GM12878 (cell line): ENCODE results near the gene MAST4. TPM values are rescaled to one million over a fixed set of nuclear protein-coding genes. Genes with fewer than 3 reads are reported as not detected.

Source experiments
- ATAC-seq: fragments of 200-7000 bp; cut with Tn5 transposase; 3 replicates; pipeline ENCODE4 v1.9.1; 2020; ENCODE audit warnings: mild to moderate bottlenecking, moderate library complexity
- BruUV-seq: library from RNA; stranded (reverse); fragments of 400-500 nt; replicated peaks from 2 replicates; lab custom pipeline; 2021; lab: Mats Ljungman, UMichigan
- CTCF ChIA-PET: fragments of 300-600 bp; sonication (Branson Sonifier 250); formaldehyde crosslinking; extraction: SDS; loops from one replicate; lab custom pipeline; 2021; ENCODE audit warnings: inconsistent platforms; lab: Yijun Ruan, JAX
- POLR2A ChIA-PET: fragments of 350-600 bp; formaldehyde crosslinking; extraction: SDS; loops from one replicate; lab custom pipeline; 2021; ENCODE audit warnings: inconsistent platforms; lab: Charles Lee
- RAD21 ChIA-PET: fragments of 300-600 bp; sonication (Branson Sonifier 250); formaldehyde crosslinking; loops from one replicate; lab custom pipeline; 2023; ENCODE audit warnings: antibody characterized with exemption; ENCODE audit not compliant: unreplicated experiment; lab: Charles Lee
- SMC1A ChIA-PET: fragments of 300-600 bp; sonication (Branson Sonifier 250); formaldehyde crosslinking; loops from one replicate; lab custom pipeline; 2023; ENCODE audit not compliant: unreplicated experiment, uncharacterized antibody; lab: Charles Lee
- DNase-seq: peaks from one replicate; pipeline ENCODE4 v3.0.0-alpha.2; 2011; ENCODE audit warnings: low read depth, low spot score
- FAIRE-seq: peaks from 3 replicates; lab custom pipeline; 2011; peaks lifted over from hg19 to GRCh38; lab: Jason Lieb, UNC
- H2AFZ ChIP-seq: 2 replicates; pipeline ENCODE4 v1.6.0; 2011; ENCODE audit warnings: low read depth, low read length, control low read depth; ENCODE audit not compliant: control insufficient read depth
- H3K27ac ChIP-seq: 2 replicates; pipeline ENCODE4 v1.5.1; 2011; ENCODE audit warnings: control low read depth; ENCODE audit not compliant: control insufficient read depth, insufficient read depth
- H3K27me3 ChIP-seq, 2 experiments: replicated peaks in 1 of 2; 2 replicates each; pipeline versions ENCODE4 v1.6.0 to v1.6.1; 2011; ENCODE audit warnings: low read length in 1 of 2; ENCODE audit not compliant: control insufficient read depth in 2 of 2, insufficient read depth in 2 of 2
- H3K36me3 ChIP-seq, 2 experiments: 2 replicates each; pipeline ENCODE4 v1.5.1; 2011; ENCODE audit warnings: low read length in 1 of 2; ENCODE audit not compliant: control insufficient read depth in 2 of 2, insufficient read depth in 2 of 2
- H3K4me1 ChIP-seq: 2 replicates; pipeline ENCODE4 v1.6.1; 2011; ENCODE audit warnings: mild to moderate bottlenecking, low read length, moderate library complexity, mixed read lengths; ENCODE audit not compliant: control insufficient read depth, insufficient read depth
- H3K4me2 ChIP-seq: 2 replicates; pipeline ENCODE4 v1.6.0; 2011; ENCODE audit warnings: control low read depth; ENCODE audit not compliant: control insufficient read depth, insufficient read depth
- H3K4me3 ChIP-seq: fragments of 200-600 bp; sonication (generic); 2 replicates; pipeline ENCODE4 v1.5.1; 2016
- H3K79me2 ChIP-seq: 2 replicates; pipeline ENCODE4 v1.6.0; 2011; ENCODE audit warnings: low read length; ENCODE audit not compliant: control insufficient read depth, insufficient read depth
- H3K9ac ChIP-seq: 2 replicates; pipeline ENCODE4 v1.8.0; 2011; ENCODE audit warnings: low read length, control low read depth, mixed read lengths; ENCODE audit not compliant: control insufficient read depth, insufficient read depth
- H3K9me3 ChIP-seq: replicated peaks from 3 replicates; pipeline ENCODE4 v1.5.1; 2011; ENCODE audit warnings: mild to moderate bottlenecking, low read length; ENCODE audit not compliant: control insufficient read depth, insufficient read depth
- H4K20me1 ChIP-seq: 2 replicates; pipeline ENCODE4 v1.6.0; 2011; ENCODE audit not compliant: control insufficient read depth, insufficient read depth
- HDAC6 ChIP-seq: fragments of 200-600 bp; sonication (generic); IDR thresholded peaks from one replicate; pipeline ENCODE4 v1.8.0; 2017; ENCODE audit warnings: antibody characterized with exemption; ENCODE audit not compliant: unreplicated experiment
- KAT2A ChIP-seq: conservative IDR thresholded peaks from 2 replicates; pipeline ENCODE4 v1.6.1; 2011; ENCODE audit warnings: low read depth, low read length; ENCODE audit not compliant: control insufficient read depth
- NFYA ChIP-seq: IDR thresholded peaks from 2 replicates; pipeline ENCODE4 v1.6.1; 2011; ENCODE audit warnings: low read depth, mild to moderate bottlenecking, low read length, improper control_type of control experiment, borderline replicate concordance
- NR2F1 ChIP-seq: fragments of 450-650 bp; conservative IDR thresholded peaks from 2 replicates; pipeline ENCODE4 v1.6.1; 2017; ENCODE audit warnings: mild to moderate bottlenecking
- POU2F2 ChIP-seq: IDR thresholded peaks from 3 replicates; pipeline ENCODE4 v1.6.1; 2011; ENCODE audit warnings: low read depth, mild to moderate bottlenecking, low read length, borderline replicate concordance
- RUNX3 ChIP-seq: IDR thresholded peaks from 2 replicates; pipeline ENCODE4 v1.6.1; 2012; ENCODE audit warnings: low read length, inconsistent platforms
- SMAD5 ChIP-seq: IDR thresholded peaks from 2 replicates; pipeline ENCODE4 v1.6.1; 2016; ENCODE audit warnings: antibody characterized with exemption, low read depth
- WGBS: methylation state at CpG from one replicate; pipeline ENCODE4 v1.1.6; 2016; ENCODE audit warnings: low lambda C conversion rate; ENCODE audit not compliant: insufficient replicate concordance, insufficient coverage; ENCODE audit errors: missing lambda C conversion rate; 5-methylcytosine and 5-hydroxymethylcytosine counted together
- in situ Hi-C: fragments of 300-500 bp; cut with MboI; formaldehyde crosslinking; loops from 9 replicates; pipeline ENCODE4 v1.14.3; 2018; ENCODE audit warnings: mixed read lengths
- intact Hi-C: fragments of 100-400 bp; cut with micrococcal nuclease; formaldehyde crosslinking; loops from one replicate; pipeline ENCODE4 v1.14.2; 2022; ENCODE audit not compliant: unreplicated experiment
- polyA plus RNA-seq, 11 experiments: library from polyadenylated mRNA; depleted of rRNA in 4 of 11; unstranded in 6 of 11; stranded (reverse) in 5 of 11; fragments of >200 nt; fragmentation: Nextera tagmentation in 4 of 11; fragmentation: Illumina TruSeq in 1 of 11; extraction: Ambion mirVana in 4 of 11; extraction: Trizol in 1 of 11; gene quantifications; 1 replicate in 1 of 11; 2 replicates in 10 of 11; pipeline versions ENCODE4 v1.2.1 to v1.2.3, GENCODE V29; 2011 to 2016; ENCODE audit warnings: inconsistent platforms in 2 of 11, missing spikeins in 2 of 11, low read depth in 1 of 11
- total RNA-seq, 4 experiments: library from RNA; depleted of rRNA in 3 of 4; stranded (reverse); fragments of >200 nt in 3 of 4; fragmentation: Illumina TruSeq in 1 of 4; extraction: Trizol in 1 of 4; gene quantifications; 2 replicates each; pipeline versions ENCODE4 v1.2.1 to v1.2.3, GENCODE V29; 2013 to 2021
- TF ChIP-seq, protein P1 (sequence below): IDR thresholded peaks from 2 replicates; pipeline ENCODE4 v1.6.1; 2012; ENCODE audit warnings: improper control_type of control experiment, low read depth, low read length; ENCODE audit not compliant: insufficient replicate concordance
- TF ChIP-seq, protein P2 (sequence below): fragments of 450-650 bp; IDR thresholded peaks from 2 replicates; pipeline ENCODE4 v1.6.1; 2017; ENCODE audit warnings: low read depth, mild to moderate bottlenecking, moderate library complexity
- TF ChIP-seq, protein P3 (sequence below): fragments of 450-650 bp; IDR thresholded peaks from 2 replicates; pipeline ENCODE4 v1.6.1; 2017; ENCODE audit warnings: mild to moderate bottlenecking, low read depth, inconsistent platforms; ENCODE audit not compliant: poor library complexity, severe bottlenecking
- TF ChIP-seq, protein P4 (sequence below): IDR thresholded peaks from 2 replicates; pipeline ENCODE4 v1.6.1; 2012; ENCODE audit warnings: low read depth, low read length, improper control_type of control experiment
- TF ChIP-seq, protein P5 (sequence below): IDR thresholded peaks from 2 replicates; pipeline ENCODE4 v1.6.1; 2011; ENCODE audit warnings: low read depth, mild to moderate bottlenecking, low read length, moderate library complexity, borderline replicate concordance; ENCODE audit errors: extremely low read depth

The MAST4 gene
- total and polyA plus RNA-seq, 10 of the 15 experiments (the other 5 are each of a cell fraction or from before 2014, with no cell fraction given): 0.02 to 1.6 (median 0.29) TPM; not detected in 1

DNA sequence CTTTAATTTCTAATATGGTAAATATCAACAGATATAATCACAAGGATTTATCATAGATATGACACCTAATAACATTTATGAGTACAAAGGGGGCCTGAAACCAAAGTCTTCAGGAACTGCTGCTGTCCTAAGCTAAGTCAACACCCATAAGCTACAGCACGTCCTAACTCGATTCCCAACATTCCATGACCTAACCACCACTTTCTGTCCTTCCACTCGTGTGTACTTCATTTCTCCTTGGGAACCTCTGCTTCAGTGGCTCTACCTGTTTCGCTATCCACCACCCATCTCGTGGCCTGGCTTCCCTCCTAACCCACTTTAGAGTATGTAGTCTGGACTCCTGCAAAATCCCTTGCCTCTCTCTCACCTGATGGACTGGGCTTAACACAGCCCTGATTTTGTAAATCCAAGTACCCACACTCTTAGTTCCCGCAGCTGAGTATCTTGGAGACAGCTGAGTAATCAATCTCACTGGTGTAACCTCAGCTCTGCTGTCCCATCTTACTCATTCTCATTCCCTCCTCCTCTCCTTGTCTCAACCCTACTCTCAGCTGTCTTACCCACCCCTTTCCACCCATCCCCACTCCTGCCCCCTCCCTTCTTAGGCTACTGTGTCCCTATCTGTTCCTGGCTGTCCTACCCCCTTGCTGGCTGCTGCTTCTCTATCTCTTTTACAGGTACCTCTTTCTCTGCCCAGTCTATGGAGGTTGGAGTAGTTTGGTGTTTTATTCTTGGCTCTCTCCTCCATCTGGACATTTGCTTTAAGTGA, 101.8 kb downstream of the MAST4 start:
- no peaks in the 10 kb centered on the region for H3K36me3 ChIP-seq
- H3K79me2 ChIP-seq: no peaks in the 10 kb centered on the region
- intact Hi-C loops (no loop called here), in situ Hi-C loops (no loop called here)
- peaks cover 14% of the 10 kb centered on the region for H3K4me1 ChIP-seq
- no peaks in the 10 kb centered on the region for H3K9me3 ChIP-seq
- RAD21 ChIA-PET: no interaction called here
- H2AFZ ChIP-seq: no peak overlapping the region
- 8% methylated on average over 6 of the region's 6 CpGs for WGBS
- CTCF ChIA-PET: no interaction called here
- H3K27ac ChIP-seq: no peak overlapping the region
- POLR2A ChIA-PET: no interaction called here
- no peak overlapping the region for H3K9ac ChIP-seq
- FAIRE-seq (no peak), ATAC-seq (no peak), DNase-seq (no peak)
- no peaks in the 10 kb centered on the region for H3K27me3 ChIP-seq
- no peaks in the 10 kb centered on the region for H4K20me1 ChIP-seq
- SMC1A ChIA-PET: no interaction called here
- no peak overlapping the region for H3K4me3 ChIP-seq
- no TSS peak for BruUV-seq
- no peak overlapping the region for H3K4me2 ChIP-seq
- TF ChIP-seq, protein P1, sequence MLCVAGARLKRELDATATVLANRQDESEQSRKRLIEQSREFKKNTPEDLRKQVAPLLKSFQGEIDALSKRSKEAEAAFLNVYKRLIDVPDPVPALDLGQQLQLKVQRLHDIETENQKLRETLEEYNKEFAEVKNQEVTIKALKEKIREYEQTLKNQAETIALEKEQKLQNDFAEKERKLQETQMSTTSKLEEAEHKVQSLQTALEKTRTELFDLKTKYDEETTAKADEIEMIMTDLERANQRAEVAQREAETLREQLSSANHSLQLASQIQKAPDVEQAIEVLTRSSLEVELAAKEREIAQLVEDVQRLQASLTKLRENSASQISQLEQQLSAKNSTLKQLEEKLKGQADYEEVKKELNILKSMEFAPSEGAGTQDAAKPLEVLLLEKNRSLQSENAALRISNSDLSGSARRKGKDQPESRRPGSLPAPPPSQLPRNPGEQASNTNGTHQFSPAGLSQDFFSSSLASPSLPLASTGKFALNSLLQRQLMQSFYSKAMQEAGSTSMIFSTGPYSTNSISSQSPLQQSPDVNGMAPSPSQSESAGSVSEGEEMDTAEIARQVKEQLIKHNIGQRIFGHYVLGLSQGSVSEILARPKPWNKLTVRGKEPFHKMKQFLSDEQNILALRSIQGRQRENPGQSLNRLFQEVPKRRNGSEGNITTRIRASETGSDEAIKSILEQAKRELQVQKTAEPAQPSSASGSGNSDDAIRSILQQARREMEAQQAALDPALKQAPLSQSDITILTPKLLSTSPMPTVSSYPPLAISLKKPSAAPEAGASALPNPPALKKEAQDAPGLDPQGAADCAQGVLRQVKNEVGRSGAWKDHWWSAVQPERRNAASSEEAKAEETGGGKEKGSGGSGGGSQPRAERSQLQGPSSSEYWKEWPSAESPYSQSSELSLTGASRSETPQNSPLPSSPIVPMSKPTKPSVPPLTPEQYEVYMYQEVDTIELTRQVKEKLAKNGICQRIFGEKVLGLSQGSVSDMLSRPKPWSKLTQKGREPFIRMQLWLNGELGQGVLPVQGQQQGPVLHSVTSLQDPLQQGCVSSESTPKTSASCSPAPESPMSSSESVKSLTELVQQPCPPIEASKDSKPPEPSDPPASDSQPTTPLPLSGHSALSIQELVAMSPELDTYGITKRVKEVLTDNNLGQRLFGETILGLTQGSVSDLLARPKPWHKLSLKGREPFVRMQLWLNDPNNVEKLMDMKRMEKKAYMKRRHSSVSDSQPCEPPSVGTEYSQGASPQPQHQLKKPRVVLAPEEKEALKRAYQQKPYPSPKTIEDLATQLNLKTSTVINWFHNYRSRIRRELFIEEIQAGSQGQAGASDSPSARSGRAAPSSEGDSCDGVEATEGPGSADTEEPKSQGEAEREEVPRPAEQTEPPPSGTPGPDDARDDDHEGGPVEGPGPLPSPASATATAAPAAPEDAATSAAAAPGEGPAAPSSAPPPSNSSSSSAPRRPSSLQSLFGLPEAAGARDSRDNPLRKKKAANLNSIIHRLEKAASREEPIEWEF: no peak
- TF ChIP-seq HDAC6: no peak
- TF ChIP-seq NFYA: no peak
- TF ChIP-seq, protein P2, sequence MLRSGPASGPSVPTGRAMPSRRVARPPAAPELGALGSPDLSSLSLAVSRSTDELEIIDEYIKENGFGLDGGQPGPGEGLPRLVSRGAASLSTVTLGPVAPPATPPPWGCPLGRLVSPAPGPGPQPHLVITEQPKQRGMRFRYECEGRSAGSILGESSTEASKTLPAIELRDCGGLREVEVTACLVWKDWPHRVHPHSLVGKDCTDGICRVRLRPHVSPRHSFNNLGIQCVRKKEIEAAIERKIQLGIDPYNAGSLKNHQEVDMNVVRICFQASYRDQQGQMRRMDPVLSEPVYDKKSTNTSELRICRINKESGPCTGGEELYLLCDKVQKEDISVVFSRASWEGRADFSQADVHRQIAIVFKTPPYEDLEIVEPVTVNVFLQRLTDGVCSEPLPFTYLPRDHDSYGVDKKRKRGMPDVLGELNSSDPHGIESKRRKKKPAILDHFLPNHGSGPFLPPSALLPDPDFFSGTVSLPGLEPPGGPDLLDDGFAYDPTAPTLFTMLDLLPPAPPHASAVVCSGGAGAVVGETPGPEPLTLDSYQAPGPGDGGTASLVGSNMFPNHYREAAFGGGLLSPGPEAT: no peak
- no peak for TF ChIP-seq RUNX3
- TF ChIP-seq, protein P3, sequence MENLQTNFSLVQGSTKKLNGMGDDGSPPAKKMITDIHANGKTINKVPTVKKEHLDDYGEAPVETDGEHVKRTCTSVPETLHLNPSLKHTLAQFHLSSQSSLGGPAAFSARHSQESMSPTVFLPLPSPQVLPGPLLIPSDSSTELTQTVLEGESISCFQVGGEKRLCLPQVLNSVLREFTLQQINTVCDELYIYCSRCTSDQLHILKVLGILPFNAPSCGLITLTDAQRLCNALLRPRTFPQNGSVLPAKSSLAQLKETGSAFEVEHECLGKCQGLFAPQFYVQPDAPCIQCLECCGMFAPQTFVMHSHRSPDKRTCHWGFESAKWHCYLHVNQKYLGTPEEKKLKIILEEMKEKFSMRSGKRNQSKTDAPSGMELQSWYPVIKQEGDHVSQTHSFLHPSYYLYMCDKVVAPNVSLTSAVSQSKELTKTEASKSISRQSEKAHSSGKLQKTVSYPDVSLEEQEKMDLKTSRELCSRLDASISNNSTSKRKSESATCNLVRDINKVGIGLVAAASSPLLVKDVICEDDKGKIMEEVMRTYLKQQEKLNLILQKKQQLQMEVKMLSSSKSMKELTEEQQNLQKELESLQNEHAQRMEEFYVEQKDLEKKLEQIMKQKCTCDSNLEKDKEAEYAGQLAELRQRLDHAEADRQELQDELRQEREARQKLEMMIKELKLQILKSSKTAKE: no peak
- no peak for TF ChIP-seq NR2F1
- no peak for TF ChIP-seq KAT2A
- TF ChIP-seq, protein P4, sequence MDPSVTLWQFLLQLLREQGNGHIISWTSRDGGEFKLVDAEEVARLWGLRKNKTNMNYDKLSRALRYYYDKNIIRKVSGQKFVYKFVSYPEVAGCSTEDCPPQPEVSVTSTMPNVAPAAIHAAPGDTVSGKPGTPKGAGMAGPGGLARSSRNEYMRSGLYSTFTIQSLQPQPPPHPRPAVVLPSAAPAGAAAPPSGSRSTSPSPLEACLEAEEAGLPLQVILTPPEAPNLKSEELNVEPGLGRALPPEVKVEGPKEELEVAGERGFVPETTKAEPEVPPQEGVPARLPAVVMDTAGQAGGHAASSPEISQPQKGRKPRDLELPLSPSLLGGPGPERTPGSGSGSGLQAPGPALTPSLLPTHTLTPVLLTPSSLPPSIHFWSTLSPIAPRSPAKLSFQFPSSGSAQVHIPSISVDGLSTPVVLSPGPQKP: no peak
- TF ChIP-seq POU2F2: no peak
- no peak for TF ChIP-seq SMAD5
- TF ChIP-seq, protein P5, sequence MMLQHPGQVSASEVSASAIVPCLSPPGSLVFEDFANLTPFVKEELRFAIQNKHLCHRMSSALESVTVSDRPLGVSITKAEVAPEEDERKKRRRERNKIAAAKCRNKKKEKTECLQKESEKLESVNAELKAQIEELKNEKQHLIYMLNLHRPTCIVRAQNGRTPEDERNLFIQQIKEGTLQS: no peak
